NCI-H345 treated with DMSO at 0.1 percent for 48 hours (cell line): Measurements from ENCODE around the gene ASIC5.
"Not testable (repeated sequence)": the region's sequence is repeated elsewhere in the genome, so short reads cannot be mapped to it uniquely, and the experiment has no call there.

ENCODE experiments used
- DNase-seq: peaks from one replicate; lab custom pipeline; 2025; ENCODE audit not compliant: unreplicated experiment; lab: John Stamatoyannopoulos, UW

The ASIC5 gene, protein sequence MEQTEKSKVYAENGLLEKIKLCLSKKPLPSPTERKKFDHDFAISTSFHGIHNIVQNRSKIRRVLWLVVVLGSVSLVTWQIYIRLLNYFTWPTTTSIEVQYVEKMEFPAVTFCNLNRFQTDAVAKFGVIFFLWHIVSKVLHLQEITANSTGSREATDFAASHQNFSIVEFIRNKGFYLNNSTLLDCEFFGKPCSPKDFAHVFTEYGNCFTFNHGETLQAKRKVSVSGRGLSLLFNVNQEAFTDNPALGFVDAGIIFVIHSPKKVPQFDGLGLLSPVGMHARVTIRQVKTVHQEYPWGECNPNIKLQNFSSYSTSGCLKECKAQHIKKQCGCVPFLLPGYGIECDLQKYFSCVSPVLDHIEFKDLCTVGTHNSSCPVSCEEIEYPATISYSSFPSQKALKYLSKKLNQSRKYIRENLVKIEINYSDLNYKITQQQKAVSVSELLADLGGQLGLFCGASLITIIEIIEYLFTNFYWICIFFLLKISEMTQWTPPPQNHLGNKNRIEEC

DNA sequence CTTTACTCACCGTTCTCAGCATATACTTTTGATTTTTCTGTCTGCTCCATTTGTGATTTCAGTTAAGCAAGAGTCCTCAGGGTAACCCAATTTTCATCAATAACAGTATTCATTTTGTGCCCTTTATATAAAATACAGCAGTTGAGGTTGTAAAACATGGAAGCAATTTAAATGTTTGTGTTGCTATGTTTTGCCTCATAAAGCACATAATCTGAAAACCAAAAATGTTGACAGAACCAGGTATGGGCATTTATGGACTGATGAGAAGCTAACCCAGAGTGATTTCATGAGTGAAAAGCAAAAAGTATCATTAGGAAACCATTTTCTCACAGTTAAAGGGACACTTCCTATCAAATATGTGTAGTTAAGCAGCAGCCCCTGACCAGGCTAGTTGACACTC lies at the start of gene ASIC5:
Gene ASIC5 (minus strand): TSS at position 101 of the 400 bp plus-strand sequence. CDS start 51 bp downstream, at position 50.
- DNase-seq, result no peak

DNA sequence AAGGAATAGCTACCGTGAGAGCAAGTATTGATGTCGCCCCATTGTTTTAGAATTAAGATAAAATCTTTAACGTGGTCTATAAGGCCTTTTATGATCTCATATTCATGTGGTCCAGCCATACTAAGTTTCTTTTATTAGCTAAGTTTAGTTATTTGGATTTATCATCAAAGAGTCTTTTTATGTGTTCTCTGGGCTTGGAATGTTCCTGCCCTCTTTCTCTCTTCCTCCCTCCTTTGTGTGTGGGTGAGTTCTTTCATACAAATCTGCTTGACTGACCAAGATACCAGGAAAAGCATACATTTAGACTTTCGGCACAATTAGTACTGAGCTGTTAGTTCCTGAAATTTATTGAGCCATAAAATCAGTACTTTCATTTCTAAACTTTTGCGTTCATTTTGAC lies 48.7 kb upstream of the ASIC5 start:
- DNase-seq, result no peak

DNA sequence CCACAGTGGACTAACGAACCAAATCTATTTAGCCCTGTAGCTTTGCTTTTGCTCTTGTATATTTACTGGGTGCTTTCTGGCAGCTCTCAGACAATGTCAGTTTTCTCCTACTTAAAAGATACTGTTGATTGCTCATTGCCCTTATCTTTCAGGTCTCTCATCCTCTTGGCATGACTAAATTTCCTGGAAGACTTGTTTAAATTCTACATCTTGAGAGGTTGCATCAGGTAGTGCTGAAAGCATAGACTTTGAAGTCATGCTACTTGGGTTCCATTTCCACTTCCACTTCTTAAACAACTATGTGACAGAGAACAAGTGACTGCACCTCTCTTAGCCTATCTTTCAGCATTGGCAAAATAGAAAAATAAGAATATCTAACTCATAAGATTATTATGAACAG lies 45.8 kb upstream of the ASIC5 start:
- DNase-seq, result no peak

DNA sequence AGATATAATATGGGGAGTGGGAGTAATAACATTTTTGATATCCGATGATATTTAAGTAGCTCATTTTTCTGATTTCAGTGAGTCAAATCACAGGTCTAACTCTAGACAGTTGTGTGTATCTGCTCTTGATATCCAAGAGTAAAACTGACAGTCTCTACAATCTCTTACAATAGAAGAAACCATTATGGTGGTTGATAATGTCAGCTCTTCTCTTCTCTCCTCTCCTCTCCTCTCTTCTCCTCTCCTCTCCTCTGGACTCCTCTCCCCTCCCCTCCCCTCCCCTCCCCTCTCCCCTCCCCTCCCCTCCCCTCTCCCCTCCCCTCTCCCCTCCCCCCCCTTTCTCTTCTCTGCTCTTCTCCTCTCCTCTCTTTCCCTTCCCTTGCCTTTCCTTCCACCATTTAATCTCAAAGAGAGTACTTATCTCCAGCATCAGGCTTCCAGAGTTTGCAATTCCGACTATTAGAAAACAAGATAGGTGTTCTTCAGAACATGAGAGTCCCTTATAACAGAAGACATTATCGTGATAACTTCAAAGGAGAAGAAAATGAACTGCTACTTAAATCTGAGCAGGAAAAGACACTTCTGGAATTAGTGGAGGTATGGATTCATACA lies 43.6 kb upstream of the ASIC5 start:
- DNase-seq, result no peak

DNA sequence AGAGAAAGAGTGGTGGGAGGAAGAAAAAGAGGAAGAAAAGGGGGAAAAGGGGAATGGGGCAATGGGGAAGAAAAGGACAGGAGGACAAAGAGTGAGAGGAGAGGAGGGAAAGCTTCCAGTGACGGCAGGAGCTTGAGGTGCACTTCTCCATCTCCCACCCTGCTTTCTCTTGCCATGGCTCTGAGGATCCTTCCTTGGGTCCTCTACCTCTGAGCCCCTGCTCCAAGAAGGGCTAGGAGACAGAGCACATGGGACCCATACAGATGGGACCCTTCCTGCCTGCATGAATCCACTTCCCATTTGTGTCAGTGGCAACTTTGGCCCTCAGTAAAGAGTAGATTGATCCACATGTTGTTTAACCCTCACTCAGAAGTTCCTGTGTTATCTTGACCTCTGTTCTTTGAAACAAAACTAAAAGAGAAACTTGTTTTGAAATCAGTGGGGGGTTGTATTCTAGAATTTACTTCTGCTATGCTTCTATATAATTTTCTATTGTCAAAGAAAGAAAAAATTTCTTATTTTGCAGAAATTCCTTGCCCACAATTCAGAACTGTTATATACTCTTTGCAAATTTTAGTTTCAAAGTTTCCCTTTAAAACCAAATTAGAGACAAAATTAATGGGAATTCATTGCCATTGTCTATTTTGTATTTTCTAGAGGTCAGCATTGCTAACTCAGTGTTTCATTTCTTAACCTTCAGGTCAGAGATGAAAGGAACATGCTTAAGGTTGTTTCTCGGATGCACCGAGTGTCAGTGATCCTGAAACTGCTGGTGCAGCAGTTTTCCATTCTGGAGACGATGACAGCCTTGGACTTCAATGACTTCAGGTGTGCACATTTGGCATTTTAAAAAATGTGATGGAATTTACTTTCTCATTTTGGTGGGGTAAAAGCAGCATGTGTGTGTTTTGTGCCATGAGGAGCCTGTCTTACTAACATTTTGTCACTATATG lies 42.4 kb upstream of the ASIC5 start:
- no peak for DNase-seq

DNA sequence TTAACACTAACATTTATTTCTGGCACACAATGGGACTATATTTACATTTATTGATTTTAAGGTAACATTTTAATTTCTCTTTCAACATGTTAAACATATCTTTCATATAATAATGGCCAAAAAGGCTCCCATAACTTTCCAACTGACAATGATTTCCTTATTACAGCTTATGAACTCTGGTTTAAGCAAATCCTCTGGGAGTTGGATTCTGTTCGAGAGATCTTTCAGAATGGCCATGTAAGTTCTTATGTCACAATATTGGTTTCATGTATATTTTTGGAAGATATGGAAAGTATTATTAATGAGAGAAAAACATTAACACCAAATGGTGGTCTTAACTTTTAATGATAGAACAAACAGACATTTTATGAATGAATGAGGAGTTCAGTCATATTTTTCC lies 41.5 kb upstream of the ASIC5 start:
- DNase-seq, result no peak

DNA sequence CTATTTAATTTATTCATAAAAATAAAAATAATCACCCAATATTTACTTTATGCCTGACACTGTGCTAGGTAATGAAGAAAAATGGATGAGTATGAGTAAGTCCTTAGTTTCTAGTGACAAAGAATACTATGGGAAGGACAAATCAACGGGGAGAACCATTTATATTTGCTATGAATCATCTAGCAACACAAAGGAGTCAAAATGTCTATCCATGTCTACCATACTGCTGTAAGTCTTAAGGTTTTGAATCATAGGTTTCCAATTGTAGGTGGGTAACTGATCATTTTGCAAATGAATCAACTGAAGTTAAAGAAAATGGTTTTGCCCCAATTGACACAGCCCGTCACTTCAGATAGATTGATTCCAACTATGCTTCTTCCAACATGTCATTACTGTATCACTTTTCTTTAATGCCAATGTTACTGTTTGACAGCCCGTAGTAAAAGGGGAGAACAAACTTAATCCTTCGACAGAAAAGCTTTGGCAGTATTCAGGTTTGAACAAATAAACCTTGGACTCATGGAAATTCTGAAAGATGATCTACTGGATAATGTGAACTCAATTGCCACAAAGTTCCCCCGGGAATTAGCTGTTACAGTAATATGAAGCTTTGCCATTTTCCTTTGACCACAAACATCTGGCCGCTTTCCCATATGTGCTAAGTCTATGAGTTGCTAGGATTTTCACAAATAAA lies 40.6 kb upstream of the ASIC5 start:
- DNase-seq, result no peak

DNA sequence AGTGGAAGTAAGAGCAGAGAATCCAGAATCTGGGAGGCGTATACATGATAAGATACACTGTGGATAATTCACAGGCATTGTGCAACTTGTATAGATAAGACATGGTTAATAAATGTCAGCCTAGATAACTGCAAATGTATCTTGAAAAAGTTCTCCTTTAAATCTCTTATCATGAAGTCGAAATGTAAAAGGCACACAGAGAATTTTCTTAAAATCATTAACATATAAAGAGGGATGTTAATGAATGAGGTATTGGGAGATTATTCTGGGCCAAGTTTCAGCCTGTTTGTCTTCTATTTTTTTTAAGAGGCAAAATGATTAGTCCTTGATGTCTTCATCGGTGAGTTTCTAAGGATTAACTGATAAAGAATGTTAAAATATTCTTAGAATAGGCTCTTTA lies 38.3 kb upstream of the ASIC5 start:
- DNase-seq, result no peak

DNA sequence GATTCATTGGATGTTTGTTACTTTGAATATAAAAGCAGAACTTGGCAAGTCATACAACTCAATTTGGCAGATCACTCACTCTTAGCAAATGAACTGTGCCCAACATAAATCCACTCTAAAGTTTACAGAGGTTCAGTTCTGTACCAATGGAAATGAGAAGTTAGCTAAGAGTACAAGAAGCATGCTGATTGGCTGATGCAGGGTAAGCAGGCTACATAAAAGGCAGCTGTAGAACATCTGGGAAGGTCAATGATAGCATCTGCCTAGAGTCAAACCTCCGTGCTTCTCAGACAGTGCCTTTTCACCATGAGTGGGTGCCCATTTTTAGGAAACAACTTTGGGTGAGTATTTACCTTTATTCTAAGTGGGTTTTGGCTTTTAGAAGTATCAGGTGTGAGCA lies 37.4 kb upstream of the ASIC5 start, which contains the start of gene TDO2:
Gene TDO2 (plus strand): TSS at position 244 of the 400 bp plus-strand sequence. CDS start 63 bp downstream, at position 307.
- DNase-seq, result no peak

DNA sequence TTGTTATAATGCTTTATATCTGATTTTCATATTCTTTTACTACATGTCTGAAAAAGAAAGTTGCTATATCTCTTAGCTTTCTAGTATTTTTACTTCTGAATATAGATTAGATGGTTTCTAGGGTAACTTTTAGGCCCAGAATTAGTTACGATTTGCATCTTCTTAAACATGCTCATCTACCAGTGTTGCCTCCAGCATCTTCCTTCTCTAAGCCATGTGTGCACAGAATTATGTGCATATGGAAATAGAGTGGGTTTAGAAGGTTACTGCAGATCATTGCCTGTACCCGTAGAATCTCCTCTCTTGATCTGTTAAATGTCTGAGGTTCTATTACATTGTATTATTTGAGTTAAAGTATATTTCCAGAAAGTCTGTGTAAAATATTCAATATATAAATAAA lies 34.9 kb upstream of the ASIC5 start:
- no peak for DNase-seq

DNA sequence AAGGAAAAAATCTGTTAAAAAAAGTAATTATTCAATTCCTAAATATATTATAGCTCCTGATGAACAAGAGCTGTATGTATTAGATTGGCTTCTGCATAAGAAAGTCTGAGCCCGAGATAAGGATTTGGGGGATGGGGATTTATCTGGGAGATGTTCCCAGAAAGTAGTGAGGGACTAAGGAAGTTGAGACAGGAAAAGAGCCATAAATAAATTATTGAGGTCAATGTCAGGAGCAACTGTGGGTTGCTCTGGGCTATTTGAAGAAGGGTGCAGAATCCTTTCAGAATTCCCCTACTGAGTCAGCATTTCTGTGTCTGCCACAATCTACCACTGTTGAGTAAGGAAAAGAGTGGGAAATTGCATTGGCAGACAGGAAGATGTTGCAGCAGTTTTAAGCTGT lies 34.3 kb upstream of the ASIC5 start:
- DNase-seq, result no peak

DNA sequence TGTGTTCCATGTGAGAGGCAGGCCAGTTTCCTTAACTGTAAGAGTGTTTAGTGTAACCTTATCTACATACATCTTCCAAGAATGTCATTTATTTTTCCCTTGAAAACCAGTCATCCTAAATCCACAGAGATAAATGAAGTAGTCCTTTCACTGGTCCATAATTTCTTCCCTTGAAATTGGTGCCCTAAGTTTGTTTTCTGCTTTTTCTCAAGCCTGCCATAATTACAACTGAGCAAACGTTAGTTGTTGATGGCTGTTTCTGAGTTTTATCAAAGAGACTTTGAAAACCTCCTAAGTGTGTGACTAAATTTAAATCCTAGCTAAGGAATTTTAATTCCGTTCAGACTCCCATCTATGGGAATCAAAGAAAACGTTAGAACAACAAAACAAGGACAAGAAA lies 33.8 kb upstream of the ASIC5 start:
- no peak for DNase-seq

DNA sequence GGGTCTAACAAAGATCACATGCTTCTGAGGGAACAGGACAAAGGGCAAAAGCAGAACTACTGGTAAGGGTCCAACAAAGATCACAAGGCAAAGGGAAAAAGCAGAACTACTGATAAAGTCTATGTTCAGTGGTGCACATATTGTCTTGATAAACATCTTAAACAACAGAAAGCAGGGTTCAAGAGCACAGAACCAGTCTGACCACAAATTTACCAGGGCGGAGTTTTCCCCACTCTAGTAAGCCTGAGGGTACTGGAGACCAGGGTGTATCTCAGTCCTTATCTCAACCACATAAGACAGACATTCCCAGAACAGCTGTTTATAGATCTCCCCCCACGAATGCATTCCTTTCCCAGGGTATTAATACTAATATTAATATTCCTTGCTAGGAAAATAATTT lies 32.3 kb upstream of the ASIC5 start:
- DNase-seq, result not testable (repeated sequence)

DNA sequence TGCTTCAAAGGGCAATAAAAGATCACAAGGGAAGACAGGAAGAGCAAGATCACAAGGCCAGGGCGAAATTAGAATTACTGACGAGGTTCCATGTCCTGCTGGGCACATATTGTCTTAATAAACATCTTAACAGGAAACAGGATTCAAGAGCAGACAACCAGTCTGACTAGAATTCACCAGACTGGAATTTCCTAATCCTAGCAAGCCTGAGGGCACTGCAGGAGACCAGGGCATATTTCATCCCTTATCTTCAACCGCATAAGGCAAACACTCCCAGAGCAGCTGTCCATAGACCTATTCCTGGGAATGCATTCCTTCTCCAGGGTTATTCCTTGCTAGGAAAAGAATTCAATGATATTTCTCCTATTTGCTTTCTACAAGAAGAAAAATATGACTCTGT lies 25.0 kb upstream of the ASIC5 start:
- no peak for DNase-seq

DNA sequence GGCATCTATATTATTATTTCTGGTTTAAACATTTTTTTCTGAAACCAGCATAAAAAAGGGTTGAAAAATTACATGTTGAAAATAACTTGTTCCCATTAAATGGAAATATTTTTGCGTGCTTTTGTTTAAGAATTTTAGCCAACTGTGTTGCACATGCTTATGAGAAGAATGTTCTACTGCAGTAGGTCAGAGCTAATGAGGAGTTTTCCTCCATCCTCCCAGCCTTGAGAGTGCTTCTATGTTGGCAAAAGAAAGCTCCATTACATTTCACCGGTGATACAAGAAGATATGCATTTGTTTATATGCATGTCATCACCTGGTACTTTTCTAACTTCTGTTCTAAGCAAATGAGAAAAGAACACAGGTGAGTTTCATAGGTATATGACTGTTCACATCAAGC lies 23.9 kb upstream of the ASIC5 start:
- no peak for DNase-seq

DNA sequence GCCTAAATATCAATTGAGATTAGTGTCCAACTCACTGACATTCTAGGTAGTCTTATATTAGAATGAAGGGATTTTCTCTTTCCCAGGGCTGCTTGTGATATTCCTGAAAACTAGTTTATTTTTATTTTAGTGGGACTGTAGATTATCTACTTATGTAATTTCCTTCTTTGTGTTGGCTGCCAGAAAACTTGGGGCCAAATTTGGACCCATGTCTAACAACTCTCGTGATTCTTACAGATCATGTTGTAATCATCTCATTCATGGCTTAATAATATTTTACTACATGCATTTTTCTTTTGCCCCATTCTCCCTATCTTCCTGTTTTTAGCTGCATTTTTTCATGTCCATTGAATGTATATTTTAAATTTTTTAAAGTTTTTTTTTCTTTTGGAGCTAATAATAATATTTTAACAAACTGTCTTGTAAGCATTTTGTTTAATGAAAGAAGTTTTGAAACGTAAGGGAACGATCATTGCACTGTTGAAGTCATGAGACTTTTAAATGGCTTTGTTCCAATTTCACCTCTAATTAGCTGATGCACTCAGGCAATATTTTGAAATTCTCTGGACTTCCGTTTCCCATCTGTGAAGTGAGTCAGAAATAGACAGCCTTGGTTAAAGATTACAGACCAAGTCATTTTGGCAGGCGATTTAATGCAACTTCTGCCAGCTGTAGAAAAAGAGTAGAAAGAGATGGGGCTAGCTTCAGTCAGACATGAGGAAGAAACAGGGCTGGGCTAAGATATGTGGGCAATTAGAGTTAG lies 23.1 kb upstream of the ASIC5 start:
- DNase-seq, result no peak

DNA sequence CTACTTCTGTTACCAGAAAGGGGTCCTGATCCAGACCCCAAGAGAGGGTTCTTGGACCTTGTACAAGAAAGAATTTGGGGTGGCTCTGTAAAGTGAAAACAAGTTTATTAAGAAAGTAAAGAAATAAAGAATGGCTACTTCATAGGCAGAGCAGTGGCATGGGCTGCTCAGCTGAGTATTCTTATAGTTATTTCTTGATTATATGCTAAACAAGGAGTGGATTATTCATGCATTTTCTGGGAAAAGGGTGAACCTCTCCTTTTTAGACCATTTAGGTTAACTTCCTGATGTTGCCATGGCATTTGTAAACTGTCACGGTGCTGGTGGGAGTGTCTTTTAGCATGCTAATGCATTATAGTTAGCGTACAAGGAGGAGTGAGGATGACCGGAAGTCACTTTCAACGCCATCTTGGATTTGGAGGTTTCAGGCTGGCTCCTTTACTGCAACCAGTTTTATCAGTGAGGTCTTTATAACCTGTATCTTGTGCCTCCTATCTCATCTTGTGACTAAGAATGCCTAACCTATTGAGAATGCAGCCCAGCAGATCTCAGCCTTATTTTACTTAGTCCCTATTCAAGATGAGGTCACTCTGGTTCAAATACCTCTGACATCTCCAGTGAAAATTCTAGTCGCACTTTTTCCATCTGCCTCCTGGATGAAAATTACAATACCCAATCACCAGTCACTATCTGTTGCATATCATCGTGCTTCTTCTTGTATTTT lies 21.9 kb upstream of the ASIC5 start:
- DNase-seq, result no peak

DNA sequence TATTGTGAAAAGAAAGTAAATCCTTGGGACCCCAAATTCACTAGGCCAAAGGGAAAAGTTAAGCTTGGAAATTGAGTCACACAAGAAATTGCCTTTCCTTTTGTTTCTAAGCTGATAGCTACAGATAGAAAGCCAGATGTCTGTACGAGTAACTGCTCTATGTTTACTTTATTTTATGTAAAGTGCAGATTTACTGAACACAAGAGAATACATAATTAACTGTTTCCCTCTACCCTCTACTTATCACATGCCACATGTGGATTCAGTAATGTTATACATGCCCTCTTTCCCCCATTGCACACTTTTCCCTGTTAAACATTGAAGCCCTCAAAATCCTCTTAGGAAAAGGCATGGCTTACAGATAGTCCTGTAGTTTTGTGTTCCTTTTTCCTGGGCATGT lies 21.0 kb upstream of the ASIC5 start:
- no peak for DNase-seq

DNA sequence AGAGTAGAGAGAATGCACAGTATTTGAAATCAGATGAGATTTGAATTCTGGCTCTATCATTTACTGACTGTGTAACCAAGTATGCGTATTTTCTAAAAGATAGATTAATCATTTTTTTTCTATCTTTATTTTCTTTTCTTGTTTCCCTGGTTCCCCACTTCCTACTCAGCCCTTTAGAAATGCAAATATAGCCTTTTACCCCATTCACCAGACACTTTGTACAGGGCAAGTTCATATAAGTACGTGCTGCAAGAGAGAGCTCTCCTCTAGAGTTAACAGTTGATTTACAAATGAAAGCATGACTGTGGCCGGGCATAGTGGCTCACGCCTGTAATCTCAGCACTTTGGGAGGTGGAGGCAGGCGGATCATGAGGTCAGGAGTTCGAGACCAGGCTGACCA lies 19.6 kb upstream of the ASIC5 start:
- no peak for DNase-seq
